Measurements from ENCODE around the gene NPEPL1.

Gene NPEPL1

DNA sequence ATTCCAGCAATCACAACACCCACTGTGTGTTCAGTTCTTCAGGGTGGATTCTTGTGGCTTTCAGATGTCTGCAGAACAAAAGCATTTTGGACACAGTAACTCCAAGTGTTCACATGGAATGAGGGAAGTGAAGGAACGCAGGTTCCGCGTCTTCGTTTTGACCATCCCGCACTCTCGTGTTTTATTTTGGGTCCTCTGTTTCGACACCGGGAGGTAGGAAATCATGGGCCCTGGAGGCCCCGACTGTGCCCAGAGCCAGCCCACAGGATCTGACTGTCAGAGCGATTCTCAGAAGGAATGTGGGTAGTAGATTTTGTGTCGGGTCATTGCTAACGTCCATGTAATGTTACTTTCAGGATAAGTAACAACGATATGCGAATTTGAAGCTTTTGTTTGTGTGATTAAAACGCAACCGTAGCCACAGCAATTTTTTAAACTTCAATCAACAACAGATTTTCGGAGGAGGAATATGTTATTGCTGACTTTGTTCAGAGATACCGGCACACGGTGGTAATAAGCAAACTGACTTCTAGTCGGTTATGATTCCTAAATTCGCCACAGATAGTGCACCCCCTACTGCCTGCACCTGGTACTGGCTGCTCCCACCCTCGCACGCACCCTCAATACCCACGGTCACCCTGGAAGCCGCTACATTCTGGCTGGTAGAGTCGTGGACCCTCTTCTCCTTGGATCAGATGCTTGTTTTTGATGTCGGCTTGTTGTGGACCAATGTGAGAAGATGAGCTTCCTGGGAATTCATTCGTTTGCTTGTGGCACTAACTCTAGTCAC lies 10.5 kb downstream of the NPEPL1 start:
- DNase-seq: no peak

GRCh38 chr20:58703765-58704371 lies 11.3 kb downstream of the NPEPL1 start:
- DNase-seq: no peak

- DNase-seq: no peak
Measured at GRCh38 chr20:58705208-58705926, 12.8 kb downstream of the NPEPL1 start.

DNA sequence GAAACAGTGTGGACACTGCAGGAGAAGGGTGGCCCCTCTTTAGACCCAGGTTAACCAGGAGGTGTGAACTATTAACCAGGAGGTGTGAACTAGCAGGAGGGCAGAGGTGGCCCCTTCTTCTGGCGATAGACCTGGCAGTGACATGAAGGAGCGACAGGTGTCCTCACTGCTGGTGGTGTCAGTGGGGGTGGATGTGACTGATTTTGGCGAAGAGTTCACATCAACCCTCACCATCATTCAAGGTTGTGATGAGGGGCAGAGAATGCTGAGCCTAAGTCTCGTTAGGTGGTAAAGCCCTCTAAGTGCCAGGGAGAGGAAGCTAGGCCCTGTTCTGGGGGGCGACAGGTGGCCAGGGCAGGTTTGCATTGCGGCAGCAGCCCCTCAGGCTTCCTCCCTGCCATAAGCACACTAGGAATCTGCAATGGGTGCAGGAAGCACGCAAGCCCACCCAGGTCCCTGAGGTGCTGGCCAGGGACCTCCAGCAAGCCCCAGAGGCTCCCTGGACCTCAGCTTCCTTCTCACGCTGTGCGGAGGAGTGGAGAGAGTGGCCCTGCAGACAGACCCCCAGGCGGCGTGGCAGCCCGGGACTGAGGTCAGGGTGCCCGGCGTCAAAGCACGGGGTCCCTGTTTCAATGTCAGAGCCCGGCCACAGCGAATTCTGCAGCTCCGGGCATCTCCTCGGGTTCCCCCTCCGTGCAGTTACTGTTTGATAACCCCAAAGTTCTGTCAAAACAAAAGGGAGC lies 13.7 kb downstream of the NPEPL1 start:
- DNase-seq: no peak

GRCh38 chr20:58706975-58707681 lies 14.5 kb downstream of the NPEPL1 start:
- DNase-seq: no peak

- DNase-seq: no peak
Measured at GRCh38 chr20:58707770-58708169, 15.2 kb downstream of the NPEPL1 start.

DNA sequence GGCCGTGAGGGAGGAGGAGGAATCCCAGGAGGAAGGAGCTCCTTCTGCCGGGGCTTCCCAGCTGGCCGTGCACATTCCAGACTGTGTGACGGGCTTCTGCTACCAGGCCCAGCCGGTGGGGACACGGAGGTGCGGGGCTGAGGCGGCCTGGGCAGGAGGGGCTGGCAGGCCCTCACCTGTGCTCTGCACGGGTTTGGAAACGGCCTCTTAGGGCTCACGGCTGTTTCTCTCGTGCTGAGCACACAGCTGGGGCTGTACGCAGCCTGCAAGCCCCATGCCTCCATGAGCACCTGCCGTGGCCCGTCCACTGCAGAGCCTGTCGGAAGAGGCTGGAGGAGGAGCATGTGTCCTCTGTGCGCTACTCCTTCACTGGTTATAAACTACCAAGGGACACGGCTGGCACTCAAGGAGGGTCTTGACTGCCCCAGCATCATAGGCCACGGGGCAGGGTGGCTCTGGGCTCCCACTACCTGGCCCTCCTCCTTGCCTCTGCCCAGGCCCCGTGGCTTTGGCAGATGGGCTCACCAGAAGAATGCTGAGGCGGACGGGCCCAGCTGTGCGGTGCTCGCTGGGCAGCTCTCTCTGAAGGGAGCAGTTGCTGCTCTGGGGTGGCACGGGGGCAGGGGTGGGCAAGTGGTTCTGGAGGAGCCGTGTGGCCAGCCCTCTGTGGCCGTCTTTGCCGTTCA lies 15.8 kb downstream of the NPEPL1 start:
- DNase-seq: no peak

GRCh38 chr20:58709013-58709702 lies 16.6 kb downstream of the NPEPL1 start:
- DNase-seq: no peak

DNA sequence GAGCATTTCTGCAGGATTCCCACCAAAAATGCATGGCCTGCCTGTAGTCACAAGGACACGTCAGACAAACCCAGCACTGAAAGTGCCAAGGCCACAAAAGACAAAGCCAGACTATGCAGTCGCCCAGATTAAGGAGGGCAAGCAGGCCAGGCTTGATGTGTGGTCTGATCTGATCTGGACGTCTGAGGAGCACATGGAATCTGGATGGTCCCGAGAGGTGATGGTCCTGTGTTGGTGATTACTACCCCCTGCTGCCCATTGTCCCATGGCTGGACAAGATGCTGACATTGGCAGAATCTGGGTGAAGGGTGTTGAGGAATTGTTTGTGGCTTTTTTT lies 17.1 kb downstream of the NPEPL1 start:
- no peak for DNase-seq

- DNase-seq: no peak
Measured at GRCh38 chr20:58710481-58711265, 18.1 kb downstream of the NPEPL1 start.

DNA sequence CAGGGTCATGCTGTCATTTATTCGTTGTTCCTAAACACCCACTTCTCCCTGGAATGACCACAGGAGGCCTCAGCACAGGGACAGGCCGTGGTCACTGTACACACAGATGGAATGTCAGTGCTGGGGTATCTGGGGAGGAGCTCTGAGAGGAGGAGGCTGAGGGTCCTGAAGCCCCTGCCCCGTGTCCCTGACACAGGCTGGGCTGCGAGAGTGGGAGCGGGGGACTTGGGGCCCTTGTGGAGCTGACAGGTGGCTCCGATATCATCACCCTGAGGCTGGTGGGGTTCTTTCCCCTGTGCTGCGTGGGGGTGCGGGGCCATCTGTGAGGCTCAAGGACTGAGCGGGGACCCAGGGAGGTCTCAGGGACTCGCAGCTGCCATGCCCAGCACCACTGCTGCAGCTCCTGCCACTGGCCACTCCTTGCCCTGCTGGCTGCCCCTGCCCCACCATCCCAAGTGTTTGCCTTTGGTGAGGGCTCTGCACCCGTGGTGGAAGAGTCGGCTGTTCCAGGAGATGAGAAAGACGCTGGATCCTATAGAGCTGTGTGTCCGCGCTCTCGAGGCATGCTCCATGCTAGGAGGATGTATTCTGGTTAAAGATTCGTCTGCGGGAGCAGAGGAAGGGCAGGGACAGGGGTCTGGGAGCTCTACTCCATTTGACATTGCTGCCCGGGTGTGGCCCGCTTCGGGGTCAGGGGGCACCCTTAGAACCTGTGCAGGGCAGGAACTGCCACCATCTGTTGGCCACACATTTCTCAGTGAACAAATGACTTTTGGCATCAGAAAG lies 18.9 kb downstream of the NPEPL1 start:
- DNase-seq: no peak

GRCh38 chr20:58712151-58712791 lies 19.7 kb downstream of the NPEPL1 start:
- no peak for DNase-seq

- no peak for DNase-seq
Measured at GRCh38 chr20:58712806-58713731, 20.5 kb downstream of the NPEPL1 start.

DNA sequence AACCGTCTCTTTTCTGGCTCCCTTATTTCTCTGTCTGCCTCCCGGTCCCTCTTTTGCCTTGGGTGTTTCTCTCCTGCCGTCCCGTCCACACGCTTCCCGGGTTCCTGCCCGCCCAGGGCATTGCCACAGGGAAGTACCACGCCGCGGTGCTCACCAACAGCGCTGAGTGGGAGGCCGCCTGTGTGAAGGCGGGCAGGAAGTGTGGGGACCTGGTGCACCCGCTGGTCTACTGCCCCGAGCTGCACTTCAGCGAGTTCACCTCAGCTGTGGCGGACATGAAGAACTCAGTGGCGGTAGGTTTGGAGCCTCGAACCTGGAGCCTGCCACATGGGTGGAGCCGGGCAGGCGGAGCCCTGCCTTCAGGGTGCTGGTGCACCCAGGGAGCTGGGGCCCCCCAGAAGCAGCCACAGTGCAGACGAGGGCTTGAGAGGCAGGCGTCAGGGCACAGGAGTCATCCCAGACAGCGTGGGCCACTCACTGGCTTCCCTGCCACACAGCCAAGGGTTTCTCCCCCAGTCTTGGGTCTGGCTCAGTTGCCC lies 21.3 kb downstream of the NPEPL1 start:
- DNase-seq: no peak

DNA sequence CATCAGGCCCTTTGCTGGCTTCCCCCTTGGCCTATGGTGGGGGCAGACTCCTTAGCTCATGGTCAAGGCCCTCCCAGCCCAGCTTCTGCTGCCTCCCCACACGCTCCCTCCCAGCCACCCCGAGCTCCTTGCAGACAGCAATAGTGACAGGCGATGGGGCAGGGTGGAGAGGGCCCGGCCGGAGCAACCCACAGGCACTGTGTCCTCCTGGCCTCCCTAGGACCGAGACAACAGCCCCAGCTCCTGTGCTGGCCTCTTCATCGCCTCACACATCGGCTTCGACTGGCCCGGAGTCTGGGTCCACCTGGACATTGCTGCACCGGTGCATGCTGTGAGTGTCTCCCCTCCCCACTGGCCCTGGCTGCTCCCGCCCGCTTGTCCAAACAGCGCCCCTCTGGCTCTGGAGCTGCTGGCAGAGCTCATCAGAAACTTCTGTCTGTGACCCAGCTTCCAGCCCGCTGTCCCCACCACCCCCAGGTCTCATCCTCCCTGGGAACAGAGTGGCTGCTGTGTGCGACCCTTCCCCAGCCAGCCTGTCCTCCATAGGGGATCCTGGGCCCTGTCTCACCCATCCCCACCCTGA lies 21.8 kb downstream of the NPEPL1 start:
- DNase-seq: no peak

DNA sequence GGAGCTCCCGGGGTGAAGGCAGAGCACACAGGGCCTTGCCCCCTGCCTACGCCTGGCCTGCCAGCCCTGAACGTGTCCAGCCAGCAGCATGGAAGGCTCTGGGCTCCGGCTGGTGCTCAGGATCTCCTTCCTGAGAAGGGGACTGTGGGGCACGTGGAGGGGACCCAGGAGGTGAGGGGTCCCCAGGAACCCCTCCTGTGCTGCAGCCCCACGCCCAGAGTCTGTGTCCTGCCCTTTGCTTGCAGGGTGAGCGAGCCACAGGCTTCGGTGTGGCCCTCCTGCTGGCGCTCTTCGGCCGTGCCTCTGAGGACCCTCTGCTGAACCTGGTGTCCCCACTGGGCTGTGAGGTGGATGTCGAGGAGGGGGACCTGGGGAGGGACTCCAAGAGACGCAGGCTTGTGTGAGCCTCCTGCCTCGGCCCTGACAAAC lies 22.3 kb downstream of the NPEPL1 start:
- DNase-seq: no peak

DNA sequence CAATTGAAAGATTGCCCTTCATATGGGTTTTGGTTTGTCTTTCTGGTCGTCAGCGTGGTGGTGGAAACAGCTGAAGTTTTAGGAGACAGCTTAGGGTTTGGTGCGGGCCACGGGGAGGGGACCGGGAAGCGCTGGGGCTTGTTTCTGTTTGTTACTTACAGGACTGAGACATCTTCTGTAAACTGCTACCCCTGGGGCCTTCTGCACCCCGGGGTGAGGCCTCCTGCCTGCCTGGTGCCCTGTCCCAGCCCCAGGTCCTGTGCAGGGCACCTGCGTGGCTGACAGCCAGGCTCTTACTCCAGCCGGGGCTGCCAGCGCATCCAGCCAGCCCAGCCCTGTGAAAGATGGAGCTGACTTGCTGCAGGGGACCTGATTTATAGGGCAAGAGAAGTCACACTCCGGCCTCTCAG lies 22.8 kb downstream of the NPEPL1 start:
- DNase-seq: no peak
